CMK (cell line): Measurements from ENCODE around the gene MYO15A.

Source experiments
- DNase-seq: peaks from one replicate; pipeline ENCODE4 v3.0.0-alpha.2; 2010; ENCODE audit warnings: low read depth

Gene MYO15A

DNA sequence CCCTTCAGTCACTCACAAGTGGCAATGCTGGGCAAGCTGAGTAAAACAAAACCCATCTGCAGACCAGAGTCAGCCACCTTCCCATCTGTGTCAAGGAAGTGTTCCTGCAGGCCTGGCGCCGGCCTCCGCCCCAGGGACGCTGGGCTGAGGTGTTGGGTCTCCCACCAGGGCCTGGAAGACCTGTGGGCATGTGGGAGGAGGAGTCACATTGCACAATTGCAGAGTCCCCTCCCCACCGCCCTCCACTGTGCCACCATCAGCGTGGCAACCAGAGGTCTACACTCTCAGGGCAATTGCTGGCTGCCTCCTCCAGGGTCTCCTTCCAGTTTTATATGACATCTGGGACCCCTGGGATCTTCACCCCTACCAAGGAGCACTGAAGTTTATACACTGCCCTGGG, 3.0 kb upstream of the MYO15A start:
- DNase-seq, result no peak

DNA sequence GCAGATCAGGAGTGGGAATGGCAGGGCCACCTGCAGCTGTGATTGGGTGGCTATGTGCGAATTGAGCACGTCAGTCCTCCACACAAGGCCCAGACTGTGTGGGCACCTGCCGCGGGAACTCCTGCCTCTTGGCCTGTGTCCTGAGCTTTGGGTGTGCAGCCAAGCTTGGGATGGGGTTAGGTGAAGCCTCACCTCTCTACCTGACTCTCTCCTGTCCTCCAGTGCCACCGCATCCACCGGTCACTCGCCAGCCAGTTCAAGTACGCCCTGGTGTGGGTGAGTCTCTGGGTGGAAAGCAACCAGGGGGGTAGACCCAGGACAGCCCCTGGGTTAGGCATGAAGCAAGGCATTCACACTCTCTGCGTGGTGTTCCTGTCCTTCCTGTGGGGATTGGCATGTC, 2.3 kb upstream of the MYO15A start:
- DNase-seq, result no peak

DNA sequence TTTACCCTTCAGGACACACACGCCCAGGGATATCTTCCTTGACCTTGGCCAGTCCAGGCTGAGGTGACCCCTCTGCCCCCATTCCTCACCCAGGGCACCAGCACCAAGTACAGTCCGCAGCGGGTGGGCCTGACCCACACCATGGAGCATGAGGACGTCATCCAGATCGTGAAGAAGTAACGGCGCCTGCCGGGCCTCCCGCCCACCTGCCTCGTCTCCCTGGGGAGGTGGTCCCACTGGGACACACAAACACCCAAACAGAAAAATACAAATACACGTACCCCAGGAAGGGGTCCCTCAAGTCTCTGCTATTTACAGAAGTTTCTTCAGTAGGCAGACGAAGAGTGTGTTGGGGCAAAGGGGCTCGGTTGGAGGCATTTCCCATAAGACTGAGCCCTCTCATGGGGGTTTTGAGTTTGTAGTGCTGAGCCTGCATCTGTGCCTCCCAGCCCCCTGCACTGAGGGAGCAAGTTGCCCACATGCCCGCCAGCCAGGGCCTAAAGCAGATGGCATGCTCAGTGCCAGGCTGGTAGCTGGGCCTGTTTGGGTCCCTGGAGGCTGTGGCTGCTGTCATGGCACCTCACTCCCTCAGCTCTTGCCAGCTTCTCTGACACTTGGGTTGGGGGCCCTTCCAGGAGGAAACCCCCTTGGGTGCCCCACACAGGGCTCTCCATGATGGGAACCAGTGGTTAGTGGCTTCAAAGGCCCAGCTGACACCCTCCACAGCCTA, 1.3 kb upstream of the MYO15A start:
- no peak for DNase-seq

DNA sequence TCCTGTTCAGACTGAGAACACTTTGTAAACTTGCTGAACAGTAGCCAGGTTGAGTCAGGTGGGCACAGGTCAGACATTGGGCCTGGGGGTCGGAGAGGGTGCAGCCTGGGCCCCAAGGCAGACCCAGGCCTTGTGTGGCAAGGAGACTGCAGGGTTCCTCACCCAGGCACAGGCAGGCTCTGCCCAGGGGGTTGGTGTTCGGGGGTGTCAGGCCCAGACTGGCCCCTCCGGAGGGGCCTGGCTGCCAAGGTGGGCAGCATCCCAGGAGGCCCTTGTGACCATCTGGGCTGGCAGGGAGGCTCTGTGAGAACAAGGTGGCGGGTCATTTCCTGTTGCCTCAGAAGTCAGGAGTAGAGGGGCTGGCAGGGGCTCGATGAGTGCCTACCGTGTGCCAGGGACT, 585 bp upstream of the MYO15A start:
- no peak for DNase-seq

DNA sequence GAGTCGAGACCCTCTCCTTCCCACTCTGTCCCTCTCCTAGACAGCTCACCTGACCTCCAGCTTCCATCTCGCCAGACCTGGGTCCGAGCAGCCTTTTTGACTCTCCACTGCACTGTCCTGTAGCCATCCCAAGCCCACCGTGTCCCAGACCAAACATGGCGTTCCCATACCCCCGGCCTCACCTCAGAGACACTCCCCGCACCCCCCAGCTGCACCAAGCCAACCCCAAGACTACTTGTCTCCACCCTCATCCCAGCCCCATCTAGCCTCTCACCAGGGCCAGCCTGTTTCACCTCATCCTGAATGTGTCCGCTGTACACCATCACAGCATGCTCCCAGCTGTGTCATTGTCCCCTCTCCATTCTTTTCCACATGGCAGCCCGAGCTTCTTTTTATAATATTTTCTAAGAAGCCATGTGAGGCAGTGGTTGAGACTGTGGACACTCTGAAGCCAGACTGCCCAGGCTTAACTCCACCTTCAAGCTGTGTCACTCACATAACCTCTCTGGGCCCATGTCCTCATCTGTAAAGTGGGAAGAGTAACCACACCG, 1.5 kb downstream of the MYO15A start:
- no peak for DNase-seq

DNA sequence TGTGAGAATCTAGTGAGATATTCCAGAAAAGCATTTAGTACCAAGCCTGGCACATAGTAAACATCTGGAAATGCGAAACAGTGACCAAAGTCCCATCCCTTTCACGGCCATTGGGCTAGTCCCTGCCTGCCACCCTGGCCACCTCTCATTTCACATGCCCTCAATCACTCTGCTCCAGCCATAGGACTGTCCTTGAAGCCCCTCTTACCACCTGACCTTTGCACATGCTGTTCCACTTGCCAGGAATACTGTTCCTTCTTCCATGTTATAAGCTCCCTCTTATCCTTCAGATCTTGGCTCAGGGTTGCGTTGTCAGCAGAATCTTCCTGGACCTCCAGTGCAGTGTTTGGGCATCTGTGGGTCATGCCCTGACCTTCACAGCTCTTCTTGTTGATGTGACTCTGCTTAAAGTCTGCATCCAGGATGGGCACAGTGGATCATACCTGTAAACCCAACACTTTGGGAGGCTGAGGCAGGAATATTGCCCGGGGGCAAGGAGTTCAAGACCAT, 2.1 kb downstream of the MYO15A start:
- no peak for DNase-seq

DNA sequence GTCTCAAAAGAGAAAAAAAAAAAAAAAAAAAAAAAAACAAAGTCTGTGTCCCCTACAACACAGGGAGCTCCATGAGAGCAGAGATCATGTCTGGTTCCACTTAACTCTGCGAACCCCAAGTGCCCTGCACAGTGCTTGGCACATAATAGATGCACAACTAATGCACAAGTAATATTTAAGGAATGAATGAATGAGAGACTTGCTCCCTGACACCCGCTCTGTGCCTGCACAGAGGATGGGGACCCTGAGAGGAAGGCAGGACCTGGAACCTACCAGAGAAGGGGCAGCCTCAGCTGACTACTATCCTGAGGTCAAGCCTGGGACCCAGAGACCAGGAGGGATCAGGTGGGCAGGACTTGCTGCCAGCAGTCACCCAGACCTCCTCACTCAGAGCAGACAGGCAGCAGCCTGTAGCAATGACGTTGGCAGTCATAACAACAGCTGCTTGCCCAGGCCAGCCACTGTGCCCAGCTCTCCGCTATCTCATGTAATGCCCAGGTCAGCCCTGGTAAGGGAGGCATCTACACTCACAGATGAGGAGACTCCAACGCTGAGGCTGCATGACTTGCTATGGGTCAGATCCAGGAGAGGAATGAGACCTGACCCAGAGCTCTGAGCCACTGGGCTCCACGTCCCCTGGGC, 2.9 kb downstream of the MYO15A start:
- no peak for DNase-seq

DNA sequence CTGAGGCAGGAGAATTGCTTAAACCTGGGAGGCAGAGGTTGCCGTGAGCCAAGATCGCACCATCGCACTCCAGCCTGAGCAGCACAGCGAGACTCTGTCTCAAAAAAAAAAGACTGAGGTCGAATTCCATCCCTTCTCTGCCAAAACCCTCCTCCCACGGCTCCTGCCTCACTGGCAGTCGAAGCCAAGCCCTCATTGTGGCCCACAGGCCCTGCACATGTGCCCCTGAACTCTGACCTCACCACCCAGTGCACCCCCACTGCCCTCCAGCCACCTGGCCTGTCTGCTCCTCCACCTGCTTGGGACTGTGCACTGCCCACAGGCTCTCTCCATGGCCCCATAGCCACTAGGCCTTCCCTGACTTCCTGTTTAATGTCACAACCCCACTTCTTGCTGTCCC, 7.0 kb downstream of the MYO15A start:
- no peak for DNase-seq

DNA sequence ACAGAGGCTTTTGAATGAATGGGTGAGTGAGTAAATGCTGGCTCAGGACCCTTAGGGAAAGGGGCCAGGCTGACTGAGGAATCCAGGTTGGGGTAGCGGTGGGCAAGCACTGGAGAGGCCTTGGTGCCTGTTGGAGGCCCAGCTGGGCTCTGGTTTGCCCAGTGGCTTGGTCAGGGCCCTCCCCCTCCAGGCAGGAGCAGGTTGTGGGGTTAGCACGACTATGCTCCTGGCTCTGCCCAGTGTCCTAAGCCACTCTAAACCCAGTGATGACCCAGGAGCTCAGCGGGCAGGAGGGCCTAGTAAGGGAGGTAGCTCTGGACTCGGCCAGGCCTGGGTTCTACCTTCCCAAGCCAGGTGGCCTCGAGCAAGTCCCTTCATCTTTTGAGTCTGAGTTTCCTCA, 7.5 kb downstream of the MYO15A start:
- DNase-seq, result no peak

DNA sequence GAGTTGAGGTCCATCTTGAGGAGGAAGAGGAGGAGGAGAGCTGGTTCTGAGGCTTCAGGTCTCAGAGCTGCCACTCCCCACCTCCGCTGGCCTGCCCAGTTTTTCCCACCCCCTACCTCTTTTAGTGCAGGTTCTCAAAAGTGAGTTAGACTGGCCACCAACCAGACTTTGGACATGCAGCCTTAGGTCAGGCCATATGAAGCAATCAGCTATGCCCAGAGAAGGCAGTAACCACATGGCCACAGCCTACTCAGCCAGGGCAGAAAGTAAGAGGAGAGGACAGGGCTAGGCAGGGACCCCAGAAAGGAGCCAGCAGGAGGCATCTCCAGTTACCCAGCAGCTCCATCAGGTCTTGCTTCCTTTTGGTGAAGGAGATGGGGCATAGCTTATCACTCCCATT, 9.0 kb downstream of the MYO15A start:
- no peak for DNase-seq

DNA sequence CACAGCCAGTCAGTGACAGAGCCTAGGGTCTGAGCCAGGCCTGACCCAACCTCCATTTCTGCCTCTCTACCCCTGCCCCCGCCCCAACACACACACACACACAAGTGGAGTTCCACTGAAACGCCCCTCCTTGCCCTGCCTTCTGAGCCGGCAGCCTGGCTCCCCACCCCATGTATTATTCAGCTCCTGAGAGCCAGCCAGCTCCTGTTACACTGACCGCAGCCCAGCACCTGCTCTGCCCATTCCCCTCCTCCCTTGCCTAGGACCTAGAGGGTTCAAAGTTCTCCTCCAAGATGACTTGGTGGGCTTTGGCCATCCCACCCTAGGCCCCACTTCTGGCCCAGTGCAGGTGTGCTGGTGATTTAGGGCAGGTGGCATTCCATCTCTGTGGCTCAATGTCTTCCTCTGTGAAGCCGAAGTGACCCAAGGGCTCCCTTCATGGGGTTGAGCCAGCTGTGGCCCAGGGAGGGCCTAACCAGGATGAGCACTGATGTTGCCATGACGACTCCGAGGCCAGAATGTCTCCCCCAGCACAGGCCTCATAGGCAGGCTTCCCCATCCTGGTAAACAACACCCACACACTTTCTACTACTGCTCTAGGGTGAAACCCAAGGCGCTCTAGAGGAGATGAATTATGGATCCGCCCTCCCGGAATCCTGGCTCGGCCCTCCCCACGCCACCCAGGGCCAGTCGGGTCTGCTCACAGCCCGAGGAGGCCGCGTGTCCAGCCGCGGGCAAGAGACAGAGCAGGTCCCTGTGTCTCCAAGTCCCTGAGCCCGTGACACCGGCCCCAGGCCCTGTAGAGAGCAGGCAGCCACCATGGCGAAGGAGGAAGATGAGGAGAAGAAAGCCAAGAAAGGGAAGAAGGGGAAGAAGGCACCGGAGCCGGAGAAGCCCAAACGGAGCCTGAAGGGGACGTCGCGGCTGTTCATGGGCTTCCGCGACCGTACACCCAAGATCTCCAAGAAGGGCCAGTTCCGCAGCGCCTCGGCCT, 9.7 kb downstream of the MYO15A start:
- no peak for DNase-seq

DNA sequence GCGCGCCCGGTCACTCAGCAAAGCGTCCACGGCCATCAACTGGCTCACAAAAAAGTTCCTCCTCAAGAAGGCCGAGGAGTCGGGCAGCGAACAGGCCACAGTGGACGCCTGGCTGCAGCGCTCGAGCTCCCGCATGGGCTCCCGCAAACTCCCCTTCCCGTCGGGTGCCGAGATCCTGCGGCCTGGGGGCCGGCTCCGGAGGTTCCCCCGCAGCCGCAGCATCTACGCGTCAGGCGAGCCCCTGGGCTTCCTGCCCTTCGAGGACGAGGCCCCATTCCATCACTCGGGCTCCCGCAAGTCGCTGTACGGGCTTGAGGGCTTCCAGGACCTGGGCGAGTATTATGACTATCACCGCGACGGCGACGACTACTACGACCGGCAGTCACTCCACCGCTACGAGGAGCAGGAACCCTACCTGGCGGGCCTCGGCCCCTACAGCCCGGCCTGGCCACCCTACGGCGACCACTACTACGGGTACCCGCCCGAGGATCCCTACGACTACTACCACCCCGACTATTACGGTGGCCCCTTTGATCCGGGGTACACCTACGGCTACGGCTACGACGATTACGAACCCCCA, 10.7 kb downstream of the MYO15A start:
- DNase-seq, result no peak

DNA sequence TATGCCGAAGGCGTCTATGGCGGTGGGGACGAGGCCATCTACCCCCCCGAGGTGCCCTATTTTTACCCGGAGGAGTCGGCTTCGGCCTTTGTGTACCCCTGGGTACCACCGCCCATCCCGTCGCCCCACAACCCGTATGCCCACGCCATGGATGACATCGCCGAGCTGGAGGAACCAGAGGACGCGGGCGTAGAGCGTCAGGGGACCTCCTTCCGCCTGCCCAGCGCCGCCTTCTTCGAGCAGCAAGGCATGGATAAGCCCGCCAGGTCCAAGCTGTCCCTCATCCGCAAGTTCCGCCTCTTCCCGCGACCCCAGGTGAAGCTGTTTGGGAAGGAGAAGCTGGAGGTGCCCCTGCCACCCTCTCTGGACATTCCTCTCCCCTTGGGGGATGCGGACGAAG, 11.4 kb downstream of the MYO15A start:
- DNase-seq, result no peak

DNA sequence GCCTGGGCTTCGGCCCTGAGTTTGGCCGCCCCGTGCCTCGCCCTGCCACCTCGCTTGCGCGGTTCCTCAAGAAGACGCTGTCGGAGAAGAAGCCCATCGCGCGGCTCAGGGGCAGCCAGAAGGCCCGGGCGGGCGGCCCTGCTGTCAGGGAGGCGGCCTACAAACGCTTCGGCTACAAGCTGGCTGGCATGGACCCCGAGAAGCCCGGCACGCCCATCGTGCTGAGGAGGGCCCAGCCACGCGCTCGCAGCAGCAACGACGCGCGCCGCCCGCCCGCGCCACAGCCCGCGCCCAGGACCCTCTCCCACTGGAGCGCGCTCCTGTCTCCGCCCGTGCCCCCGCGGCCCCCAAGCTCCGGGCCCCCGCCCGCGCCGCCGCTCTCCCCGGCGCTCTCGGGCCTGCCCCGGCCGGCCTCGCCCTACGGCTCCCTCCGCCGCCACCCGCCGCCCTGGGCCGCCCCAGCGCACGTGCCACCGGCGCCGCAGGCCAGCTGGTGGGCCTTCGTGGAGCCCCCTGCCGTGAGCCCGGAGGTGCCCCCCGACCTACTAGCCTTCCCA, 12.0 kb downstream of the MYO15A start:
- no peak for DNase-seq

DNA sequence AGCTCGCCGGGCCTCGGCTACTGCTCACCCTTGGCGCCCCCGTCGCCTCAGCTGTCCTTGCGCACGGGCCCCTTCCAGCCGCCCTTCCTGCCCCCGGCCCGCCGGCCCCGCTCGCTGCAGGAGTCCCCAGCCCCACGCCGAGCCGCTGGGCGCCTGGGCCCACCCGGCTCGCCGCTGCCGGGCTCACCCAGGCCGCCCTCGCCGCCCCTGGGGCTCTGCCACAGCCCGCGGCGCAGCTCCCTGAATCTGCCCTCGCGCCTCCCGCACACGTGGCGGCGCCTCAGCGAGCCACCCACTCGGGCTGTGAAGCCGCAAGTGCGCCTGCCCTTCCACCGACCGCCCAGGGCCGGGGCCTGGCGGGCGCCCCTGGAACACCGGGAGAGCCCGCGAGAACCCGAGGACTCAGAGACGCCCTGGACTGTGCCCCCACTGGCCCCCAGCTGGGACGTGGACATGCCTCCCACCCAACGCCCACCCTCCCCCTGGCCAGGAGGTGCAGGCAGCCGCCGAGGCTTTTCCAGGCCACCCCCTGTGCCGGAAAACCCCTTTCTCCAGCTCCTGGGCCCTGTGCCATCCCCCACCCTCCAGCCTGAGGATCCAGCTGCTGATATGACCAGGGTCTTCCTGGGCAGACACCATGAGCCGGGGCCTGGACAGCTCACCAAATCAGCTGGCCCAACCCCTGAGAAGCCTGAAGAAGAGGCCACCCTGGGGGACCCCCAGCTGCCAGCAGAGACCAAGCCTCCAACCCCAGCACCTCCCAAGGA, 12.8 kb downstream of the MYO15A start:
- DNase-seq, result no peak

DNA sequence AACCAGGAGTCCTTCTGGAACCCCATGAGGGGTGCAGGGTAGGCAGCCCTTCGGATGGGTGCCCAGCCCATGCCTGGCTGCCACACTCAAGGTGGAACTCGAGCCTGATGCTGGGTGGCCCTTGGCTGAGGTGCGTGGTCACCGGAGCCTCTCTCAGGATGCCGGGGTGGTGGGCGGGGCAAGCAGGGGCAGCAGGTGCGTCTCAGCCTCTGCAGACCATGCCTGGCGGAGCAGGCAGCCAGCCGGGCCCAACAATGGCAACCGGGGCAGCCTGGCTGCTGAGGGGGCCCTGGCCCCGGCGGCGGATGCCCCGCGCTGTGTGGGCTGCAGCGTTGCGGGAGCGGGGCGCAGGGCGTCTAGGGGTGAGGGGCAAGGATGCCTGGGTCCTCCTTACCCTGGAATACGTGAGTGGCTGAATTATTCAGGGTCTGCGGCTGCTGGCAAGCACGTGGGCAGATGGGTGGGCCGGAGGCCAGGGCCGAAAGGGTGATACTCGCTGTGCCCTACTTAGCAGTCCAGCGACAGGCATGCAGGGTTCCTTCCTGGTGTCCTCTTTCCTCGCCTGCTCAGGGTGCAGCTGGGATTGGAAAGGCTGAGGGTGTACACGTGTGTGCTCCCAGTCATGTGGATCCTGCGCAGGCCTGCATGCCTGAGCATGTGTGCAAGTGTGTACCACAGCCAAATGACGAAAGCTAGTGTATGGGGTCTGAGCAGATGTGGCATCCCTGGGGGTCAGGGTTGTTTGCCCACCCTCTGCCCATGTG, 14.6 kb downstream of the MYO15A start:
- DNase-seq, result no peak

DNA sequence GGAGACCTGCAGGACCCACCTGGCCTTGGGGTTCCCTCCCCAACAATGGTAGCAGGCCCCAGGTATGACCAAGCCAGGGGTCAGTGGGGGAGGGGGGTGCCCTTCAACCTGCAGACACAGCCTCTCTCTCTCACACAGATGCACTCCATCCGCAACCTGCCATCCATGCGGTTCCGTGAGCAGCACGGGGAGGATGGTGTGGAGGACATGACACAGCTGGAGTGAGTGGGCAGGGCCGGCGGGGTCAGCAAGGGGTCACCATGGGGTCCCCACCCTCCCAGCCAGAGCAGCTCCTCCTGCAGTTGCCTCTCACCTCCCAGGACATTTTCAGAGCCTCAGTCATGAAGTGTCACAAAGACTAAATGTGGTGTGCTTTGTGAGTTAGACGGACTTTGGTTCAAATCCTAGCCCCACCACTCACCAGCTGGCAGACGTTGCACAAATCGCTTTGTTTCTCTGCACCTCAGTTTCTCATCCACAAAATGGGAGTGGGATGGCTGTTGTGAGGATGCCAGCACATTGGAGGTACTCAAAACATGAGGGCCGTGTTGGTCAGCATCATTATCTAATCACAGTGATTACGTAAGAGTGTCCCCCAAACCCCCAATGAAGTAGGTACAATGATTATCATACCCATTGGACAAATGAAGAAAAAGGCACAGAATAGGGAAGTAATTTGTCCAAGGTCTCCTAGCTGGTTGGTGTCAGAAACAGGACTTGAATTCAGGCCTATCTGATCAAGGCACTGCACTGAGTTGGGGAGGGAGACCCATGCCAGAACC, 16.0 kb downstream of the MYO15A start:
- DNase-seq, result no peak

DNA sequence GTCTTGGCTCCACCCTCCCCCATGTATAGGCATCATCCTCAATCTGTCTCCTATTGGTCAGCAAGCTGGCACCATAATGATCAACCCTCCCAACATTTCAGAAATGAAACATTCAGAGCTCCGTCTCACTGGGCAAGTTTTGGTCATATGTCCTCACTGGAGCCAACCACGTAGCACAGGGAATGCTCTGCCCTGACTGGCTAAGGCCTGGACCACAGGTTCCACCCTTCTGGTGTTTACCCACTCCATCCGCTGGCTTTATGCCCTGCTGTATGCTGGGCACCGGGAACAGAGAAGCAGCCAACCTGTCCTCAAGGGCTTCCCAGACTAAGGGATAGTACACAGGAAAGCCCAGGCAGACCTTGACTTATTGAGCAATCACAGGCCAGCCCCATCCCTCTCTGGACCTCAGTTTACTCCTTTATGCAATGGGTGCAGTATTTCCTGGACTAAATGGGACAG, 20.5 kb downstream of the MYO15A start:
- no peak for DNase-seq

DNA sequence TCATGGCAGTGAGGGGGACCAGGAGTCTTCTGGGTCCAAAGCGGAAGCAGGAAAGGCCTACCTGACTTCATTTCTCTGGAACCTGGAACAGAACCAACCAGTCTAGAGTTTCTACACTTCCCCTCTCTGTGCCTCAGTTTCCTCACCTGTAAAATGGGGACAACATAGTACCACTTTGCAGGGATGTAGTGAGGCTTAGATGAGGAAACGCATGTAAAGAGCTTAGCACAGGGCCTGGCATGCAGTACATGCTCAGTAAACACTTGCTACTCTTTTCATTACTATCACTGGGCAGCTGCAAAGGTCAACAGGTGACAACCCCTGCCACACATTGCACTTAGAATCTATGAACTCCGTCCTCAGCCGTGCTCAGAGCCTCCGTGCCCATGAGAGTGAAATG, 24.2 kb downstream of the MYO15A start:
- DNase-seq, result no peak
